GM19372 (cell line): ENCODE data around the gene TMPRSS3.
"Not testable (repeated sequence)": the region's sequence is repeated elsewhere in the genome, so short reads cannot be mapped to it uniquely, and the experiment has no call there.

Experiments
- ATAC-seq: cut with Tn5 transposase; IDR thresholded peaks from one replicate; pipeline ENCODE4 v1.9.1; 2021; ENCODE audit warnings: mild to moderate bottlenecking, low read depth, moderate library complexity; ENCODE audit not compliant: unreplicated experiment

The TMPRSS3 gene

GRCh38 chr21:42409366-42409765 is 13.5 kb upstream of the TMPRSS3 start:
- ATAC-seq: no peak

- ATAC-seq: not testable (repeated sequence)
Measured at GRCh38 chr21:42408718-42409117, 12.9 kb upstream of the TMPRSS3 start.

- ATAC-seq: no peak
Measured at GRCh38 chr21:42407476-42407875, 11.6 kb upstream of the TMPRSS3 start.

DNA sequence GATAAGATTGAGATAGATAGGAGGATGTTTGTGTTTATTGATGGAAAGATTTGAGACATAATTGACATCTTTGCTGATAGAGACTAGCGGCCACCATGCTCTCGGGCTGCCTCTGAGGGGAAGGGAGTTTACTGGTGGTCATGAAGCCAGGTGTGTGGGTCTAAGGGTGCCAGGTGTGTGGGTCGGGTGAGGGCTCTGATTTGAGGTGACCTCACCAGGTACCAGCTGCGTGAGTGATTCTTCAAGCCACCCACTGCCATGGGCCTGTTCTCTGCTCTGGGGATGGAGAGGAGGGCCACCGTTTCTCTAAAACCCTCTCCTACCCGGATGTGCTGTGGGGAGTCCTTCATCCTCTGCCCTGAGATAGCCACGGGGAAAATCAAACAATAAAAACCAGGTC is 11.0 kb upstream of the TMPRSS3 start:
- no peak for ATAC-seq

DNA sequence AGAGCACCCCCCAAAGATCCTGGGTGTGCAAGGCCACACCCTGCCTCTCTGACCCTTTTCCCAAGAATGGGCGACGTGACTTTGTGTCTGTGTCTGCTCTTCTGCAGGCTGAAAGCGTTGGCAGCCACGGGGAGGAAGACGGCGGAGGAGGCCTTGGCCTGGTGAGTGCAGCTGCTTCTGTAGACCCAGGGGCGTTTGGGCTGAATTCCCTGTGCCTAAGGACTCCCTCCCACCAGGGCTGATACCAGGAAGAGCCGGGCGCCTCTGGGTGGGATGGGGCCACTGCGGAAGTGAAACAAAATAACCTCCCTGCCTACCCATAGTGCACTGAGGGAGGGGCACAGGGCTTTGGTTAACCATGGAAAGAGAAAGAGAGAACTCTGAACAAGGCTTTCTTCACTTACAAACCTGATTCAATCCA is 10.4 kb upstream of the TMPRSS3 start:
- ATAC-seq: no peak

GRCh38 chr21:42405064-42406013 is 9.5 kb upstream of the TMPRSS3 start:
- ATAC-seq: no peak

- ATAC-seq: no peak
Measured at GRCh38 chr21:42404539-42404938, 8.7 kb upstream of the TMPRSS3 start.

- no peak for ATAC-seq
Measured at GRCh38 chr21:42403611-42404231, 7.9 kb upstream of the TMPRSS3 start, which contains the start of gene UBASH3A. TSS of gene UBASH3A (plus strand) at chr21:42403902. CDS start at chr21:42403946, 44 bp downstream.

DNA sequence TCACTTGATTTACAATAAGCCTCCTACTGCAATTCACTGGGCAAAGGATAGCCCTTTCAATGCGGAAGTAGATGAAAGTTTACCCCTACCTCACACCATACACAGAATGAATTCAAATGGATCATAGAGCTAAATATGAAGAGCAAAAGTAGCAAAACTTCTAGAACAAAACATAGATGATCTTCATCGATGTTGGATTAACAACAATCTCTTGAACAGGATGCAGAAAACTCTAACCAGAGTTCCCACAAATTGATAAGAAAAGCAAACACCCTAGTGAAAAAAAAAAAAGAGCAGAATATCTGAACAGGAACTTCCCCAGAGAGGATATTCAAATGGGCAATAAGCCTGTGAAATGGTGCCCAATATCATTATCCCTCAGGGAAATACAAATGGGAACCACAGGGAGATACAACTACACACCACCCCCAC is 6.0 kb upstream of the TMPRSS3 start:
- ATAC-seq: no peak

GRCh38 chr21:42401154-42401553 is 5.3 kb upstream of the TMPRSS3 start:
- no peak for ATAC-seq

- ATAC-seq: no peak
Measured at GRCh38 chr21:42400525-42400924, 4.7 kb upstream of the TMPRSS3 start.

- ATAC-seq: no peak
Measured at GRCh38 chr21:42398436-42399028, 2.7 kb upstream of the TMPRSS3 start.

DNA sequence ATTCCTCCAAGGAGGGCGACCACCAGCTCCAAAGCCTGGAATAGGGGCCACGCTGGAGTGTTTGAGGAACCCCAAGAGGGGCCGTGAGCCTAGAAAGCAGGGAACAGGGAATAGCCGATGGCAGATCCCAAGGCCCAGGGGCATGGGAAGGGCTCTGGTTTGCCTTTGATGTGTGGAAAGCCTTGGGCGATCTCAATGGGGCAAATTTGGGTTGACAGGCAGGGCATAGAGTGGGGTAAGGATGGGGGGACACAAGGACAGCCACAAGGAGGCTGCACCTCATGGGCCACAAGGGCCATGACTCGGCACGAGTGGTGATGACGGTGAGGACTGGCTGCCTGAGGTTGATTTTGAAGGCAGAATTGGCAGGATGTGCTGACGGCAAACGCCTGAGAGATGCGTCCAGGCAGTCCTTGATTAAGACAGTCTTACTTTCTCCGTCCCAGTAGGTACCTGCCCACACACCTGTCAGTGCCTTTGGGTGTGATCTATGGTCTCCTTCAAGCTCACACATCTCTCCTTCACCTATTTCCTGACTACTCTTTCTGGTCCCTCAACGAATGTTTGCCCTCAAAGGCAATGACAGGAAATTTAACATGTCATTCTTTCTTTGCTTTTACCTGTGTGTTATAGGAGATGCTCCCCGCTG is 2.0 kb upstream of the TMPRSS3 start:
- no peak for ATAC-seq

- ATAC-seq: no peak
Measured at GRCh38 chr21:42396799-42397745, 1.2 kb upstream of the TMPRSS3 start.

GRCh38 chr21:42395302-42395701 is 550 bp downstream of the TMPRSS3 start:
- ATAC-seq: no peak

GRCh38 chr21:42393443-42393950 is 2.4 kb downstream of the TMPRSS3 start:
- no peak for ATAC-seq

DNA sequence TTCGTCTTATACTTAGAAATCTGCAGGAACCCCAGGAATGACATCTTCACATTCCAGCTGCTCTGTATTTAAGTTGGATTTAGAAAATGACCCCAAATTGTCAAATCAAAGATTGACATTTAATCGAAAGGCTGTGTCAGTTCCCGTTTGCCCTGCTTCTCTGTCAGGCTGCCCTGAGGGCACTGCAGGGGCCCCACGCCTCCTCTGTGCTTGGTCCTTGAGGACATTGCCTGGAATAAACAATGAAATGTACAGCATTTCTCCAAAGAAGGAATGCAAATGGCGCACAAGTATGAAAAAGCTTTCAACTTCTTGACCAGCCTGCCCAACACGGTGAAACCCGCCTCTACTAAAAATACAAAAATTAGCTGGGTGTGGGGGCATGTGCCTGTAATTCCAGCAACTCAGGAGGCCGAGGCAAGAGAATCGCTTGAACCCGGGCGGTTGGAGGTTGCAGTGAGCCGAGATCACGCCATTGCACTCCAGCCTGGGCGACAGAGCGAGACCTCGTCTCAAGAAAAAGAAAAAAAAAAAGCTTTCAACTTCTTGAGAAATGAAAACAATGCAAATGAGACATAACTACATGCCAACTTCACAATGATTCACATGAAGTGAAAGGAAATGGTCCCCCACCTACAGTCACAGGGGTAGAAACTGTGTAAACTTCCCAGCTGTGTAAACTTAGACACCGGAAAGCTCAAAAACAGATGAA is 3.0 kb downstream of the TMPRSS3 start:
- peak; percentile 72 for ATAC-seq

- ATAC-seq: no peak
Measured at GRCh38 chr21:42391297-42391696, 4.6 kb downstream of the TMPRSS3 start.

GRCh38 chr21:42390696-42391095 is 5.2 kb downstream of the TMPRSS3 start:
- ATAC-seq: no peak
